HG02798 (cell line): ENCODE results near the gene ANKRD24.
"Not testable (repeated sequence)": the region's sequence is repeated elsewhere in the genome, so short reads cannot be mapped to it uniquely, and the experiment has no call there.

Experiments
- ATAC-seq: cut with Tn5 transposase; IDR thresholded peaks from one replicate; pipeline ENCODE4 v1.9.1; 2021; ENCODE audit warnings: mild to moderate bottlenecking; ENCODE audit not compliant: unreplicated experiment, poor library complexity

Gene ANKRD24

DNA sequence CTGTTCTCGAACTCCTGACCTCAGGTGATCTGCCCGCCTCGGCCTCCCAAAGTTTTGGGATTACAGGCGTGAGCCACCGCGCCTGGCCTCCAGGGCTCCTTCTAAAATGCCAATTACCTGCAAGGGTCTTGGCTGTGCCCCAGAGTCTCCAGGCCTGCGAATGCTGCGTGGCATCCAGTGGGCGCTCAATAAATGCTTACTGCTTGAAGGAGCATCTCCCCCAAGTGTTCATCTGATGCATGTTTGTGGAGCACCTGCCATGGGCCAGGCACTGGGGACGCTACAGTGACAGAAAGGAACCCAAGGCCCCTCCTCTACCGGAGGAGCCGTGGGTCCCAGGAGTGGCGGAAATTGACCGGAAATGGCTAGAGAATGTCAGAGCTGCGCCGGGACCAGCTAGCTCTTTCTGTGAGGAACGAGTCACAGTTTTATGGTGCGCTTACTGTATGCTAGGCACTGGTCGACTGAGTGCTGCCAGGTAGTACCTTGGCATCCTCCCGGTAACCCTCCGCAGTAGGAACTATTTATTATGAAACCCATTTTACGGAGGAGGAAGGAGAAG lies 14.2 kb downstream of the ANKRD24 start:
- ATAC-seq = no peak

- no peak for ATAC-seq
Observed at GRCh38 chr19:4197228-4197624, 14.7 kb downstream of the ANKRD24 start.

GRCh38 chr19:4197625-4198466 lies 15.4 kb downstream of the ANKRD24 start:
- no peak for ATAC-seq

DNA sequence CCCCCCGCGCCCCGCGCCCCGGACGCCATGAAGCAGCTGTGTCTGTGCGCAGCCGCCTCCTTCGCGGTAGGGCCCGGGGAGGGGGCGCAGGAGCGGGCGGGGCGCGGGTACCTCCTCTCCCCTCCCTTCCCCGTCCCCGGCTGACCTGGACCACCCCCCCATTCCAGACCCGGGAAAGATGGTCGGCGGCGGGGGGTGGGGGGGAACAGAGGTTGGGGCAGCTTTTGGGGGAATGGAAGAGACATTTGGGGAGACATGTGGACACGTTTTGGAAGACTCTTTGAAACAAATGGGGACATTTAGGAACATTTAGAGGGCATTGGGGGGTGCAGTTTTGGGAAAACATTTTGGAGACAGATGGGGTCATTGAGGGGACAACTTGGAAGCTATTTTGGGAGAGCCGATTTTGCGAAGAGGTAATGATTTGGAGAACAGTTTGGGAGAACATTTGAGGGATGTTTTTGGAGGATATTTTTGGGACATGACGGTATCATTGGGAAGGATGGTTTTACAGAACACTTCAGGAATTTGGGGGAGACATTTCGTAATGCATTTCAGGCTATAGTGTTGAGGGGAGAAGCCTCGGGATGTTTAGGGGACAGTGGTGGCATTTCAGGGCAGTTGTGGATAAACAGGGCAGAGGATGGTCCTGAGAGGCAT lies 16.1 kb downstream of the ANKRD24 start:
- ATAC-seq = no peak

- ATAC-seq = no peak
Observed at GRCh38 chr19:4199699-4200293, 17.3 kb downstream of the ANKRD24 start.

GRCh38 chr19:4200940-4201542 lies 18.6 kb downstream of the ANKRD24 start:
- ATAC-seq = no peak

DNA sequence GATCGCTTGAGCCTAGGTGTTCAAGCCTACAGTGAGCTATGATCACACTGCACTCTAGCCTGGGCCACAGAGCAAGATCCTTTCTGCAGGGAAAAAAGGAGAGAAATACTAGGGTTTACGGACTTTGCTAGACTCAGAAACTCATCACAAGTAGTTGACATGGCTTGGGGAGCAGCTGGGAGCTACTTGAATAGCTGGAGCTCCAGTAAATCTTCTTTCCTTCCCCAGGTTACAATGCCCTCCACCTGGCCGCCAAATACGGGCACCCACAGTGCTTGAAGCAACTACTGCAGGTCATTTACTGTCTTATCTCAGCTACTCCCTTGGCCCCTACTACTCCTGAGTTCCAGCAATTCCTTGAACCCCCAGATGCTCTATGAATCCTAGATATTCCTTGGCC lies 19.3 kb downstream of the ANKRD24 start:
- no peak for ATAC-seq

DNA sequence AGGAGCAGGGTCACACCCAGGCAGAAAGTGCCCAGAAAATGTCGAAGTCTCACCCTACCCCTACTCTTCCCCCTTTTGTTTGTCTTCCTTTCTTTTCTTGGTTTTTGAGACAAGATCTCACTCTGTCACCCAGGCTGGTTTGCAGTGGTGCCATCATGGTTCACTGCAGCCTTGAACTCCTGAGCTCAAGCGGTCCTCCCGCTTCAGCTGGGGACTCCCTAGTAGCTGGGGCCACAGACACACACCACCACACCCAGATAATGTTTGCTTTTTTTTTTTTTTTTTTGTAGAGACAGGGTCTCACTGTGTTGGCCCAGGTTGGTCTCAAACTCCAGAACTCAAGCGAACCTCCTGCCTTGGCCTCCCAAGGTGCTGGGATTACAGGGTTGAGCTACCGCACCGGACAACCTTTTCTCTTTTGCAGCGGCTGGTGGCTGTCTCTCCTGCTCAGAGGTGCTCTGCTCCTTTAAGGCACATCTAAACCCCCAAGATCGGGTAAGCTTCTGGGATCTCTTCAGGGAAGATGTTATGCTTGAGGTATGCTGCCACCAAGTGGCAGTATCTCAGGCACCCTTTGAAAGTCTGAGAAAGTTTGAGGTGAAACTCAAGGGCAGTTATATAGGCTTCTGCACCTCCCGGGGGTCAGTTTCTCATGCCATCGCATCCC lies 24.5 kb downstream of the ANKRD24 start:
- ATAC-seq = no peak

- ATAC-seq = no peak
Observed at GRCh38 chr19:4208385-4209094, 26.1 kb downstream of the ANKRD24 start.

- no peak for ATAC-seq
Observed at GRCh38 chr19:4210166-4210731, 27.8 kb downstream of the ANKRD24 start.

GRCh38 chr19:4213116-4213515 lies 30.6 kb downstream of the ANKRD24 start:
- ATAC-seq = no peak

DNA sequence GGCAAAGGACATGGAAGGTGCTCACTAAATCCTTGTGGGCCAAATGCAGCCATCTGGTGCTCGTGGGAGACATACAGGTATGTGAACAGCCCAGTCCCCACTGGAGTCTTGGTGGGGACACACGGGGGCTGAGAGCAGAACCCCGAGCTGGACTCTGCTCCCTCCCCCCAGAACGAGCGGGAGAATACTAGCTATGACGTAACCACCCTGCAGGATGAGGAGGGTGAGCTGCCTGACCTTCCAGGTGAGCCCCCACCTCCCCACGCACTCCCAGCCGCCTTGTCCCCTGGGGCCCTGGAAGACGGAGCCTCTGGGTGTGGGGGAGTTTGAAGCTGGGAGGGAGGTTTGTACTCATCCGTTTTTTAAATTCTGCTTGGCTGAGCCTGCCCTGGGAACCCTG lies 33.3 kb downstream of the ANKRD24 start:
- no peak for ATAC-seq

GRCh38 chr19:4216846-4217245 lies 34.4 kb downstream of the ANKRD24 start:
- no peak for ATAC-seq

DNA sequence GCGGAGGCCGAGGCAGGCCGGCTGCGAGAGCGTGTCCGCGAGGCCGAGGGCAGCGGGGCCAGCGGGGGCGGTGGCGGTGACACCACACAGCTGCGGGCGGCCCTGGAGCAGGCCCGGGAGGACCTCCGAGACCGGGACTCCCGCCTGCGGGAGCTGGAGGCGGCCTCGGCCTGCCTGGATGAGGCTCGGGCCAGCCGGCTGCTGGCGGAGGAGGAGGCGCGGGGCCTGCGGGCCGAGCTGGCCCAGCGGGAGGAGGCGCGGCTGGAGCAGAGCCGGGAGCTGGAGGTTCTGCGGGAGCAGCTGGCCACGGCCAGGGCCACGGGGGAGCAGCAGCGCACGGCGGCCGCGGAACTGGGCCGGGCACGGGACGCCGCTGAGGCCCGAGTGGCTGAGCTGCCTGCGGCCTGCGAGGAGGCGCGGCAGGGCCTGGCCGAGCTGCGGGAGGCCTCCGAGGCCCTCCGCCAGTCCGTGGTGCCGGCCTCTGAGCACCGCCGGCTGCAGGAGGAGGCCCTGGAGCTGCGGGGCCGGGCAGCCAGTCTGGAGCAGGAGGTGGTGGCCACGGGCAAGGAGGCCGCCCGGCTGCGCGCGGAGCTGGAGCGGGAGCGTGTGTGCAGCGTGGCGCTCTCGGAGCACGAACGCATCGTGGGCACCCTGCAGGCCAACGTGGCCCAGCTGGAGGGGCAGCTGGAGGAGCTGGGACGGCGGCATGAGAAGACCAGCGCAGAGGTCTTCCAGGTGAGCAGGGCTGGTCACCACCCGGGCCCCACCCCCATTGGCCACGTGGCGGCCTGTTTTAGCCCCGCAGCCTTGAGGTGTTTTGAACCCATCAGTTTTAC lies 35.2 kb downstream of the ANKRD24 start:
- no peak for ATAC-seq

DNA sequence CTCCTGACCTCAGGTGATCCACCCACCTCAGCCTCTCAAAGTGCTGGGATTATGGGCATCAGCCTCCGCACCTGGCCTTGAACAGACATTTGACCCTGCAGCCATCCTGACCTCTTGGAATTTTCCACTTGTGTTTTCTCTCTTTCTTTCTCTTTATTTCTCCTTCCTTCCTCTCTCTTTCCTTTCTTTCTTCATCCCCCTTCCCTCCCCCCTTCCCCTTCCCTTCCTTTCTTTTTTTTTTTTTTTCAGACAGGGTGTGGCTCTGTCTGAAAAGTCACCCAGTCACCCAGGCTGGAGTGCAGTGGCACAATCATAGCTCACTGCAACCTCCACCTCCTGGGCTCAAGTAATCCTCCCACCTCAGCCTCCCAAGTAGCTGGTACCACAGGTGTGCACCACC lies 36.0 kb downstream of the ANKRD24 start:
- ATAC-seq = not testable (repeated sequence)

DNA sequence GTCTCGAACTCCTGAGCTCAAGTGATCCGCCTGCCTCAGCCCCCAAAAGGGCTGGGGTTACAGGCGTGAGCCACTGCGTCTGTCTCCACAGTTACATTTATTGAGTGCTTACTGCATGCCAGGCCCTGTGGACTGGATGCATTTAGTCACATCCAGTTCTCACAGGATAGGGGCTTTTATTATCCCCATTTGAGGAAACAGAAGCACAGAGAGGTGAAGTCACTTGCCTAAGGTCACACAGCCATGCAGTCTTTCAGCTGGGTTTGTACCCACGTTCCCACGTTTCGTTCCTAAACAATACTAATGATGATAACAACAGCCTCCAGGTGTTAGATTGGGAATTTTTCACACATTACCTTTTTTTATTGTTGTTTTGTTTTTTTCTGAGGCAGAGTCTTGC lies 37.7 kb downstream of the ANKRD24 start:
- no peak for ATAC-seq

DNA sequence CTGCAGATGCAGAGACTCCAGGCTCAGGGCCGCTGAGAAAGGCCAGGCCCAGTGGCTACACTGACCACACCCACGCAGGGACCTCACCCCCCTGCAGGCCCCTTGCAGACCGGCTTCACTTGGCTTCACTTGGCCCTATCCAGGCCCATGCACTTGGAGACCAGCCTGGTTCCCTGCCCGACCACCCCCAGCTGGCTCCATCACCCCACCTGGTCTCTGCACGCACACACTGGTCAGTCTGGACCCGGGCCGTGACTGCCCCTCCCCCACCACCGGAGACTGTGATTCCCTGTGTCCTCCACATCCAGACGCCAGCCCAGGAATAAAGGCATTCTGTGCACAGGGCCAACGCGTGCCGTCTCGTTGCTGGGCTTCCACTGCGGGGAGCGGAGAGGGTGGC lies 42.0 kb downstream of the ANKRD24 start:
- ATAC-seq = no peak

- no peak for ATAC-seq
Observed at GRCh38 chr19:4225885-4226284, 43.4 kb downstream of the ANKRD24 start.
